Mesendoderm (in vitro differentiated cells): Measurements from ENCODE around the gene SSBP3.

ENCODE experiments used
- DNase-seq: peaks from one replicate; pipeline ENCODE4 v3.0.0; 2013
- H2AK5ac ChIP-seq: 2 replicates; pipeline ENCODE4 v1.6.1; 2013; ENCODE audit warnings: low read length, inconsistent platforms
- H2BK120ac ChIP-seq: 2 replicates; pipeline ENCODE4 v1.6.1; 2013; ENCODE audit warnings: low read depth, mild to moderate bottlenecking, low read length, moderate library complexity, mixed read lengths
- H2BK15ac ChIP-seq: replicated peaks from 2 replicates; pipeline ENCODE4 v1.6.1; 2013; ENCODE audit warnings: low read depth, mild to moderate bottlenecking, moderate library complexity
- H2BK5ac ChIP-seq: 2 replicates; pipeline ENCODE4 v1.6.1; 2013; ENCODE audit warnings: low read length, inconsistent platforms
- H3K18ac ChIP-seq: 2 replicates; pipeline ENCODE4 v1.6.1; 2013; ENCODE audit warnings: mild to moderate bottlenecking, low read length, mixed read lengths
- H3K23ac ChIP-seq: one replicate; pipeline ENCODE4 v1.6.1; 2013; ENCODE audit warnings: low read length
- H3K27ac ChIP-seq: 2 replicates; pipeline ENCODE4 v1.5.1; 2013; ENCODE audit warnings: low read depth, mild to moderate bottlenecking, inconsistent platforms, low read length, moderate library complexity
- H3K27me3 ChIP-seq: 2 replicates; pipeline ENCODE4 v1.6.1; 2013; ENCODE audit warnings: low read length, control low read depth, mild to moderate bottlenecking, inconsistent platforms; ENCODE audit not compliant: insufficient read depth, poor library complexity
- H3K36me3 ChIP-seq: 2 replicates; pipeline ENCODE4 v1.6.1; 2013; ENCODE audit warnings: low read length, inconsistent platforms; ENCODE audit not compliant: control insufficient read depth, insufficient read depth
- H3K4ac ChIP-seq: one replicate; pipeline ENCODE4 v1.6.1; 2013; ENCODE audit warnings: low read depth, mild to moderate bottlenecking, low read length, moderate library complexity
- H3K4me1 ChIP-seq: 2 replicates; pipeline ENCODE4 v1.6.1; 2013; ENCODE audit warnings: low read depth, low read length, inconsistent platforms; ENCODE audit not compliant: control insufficient read depth
- H3K4me2 ChIP-seq: 2 replicates; pipeline ENCODE4 v1.6.1; 2013; ENCODE audit warnings: low read length
- H3K4me3 ChIP-seq: 2 replicates; pipeline ENCODE4 v1.5.1; 2013; ENCODE audit warnings: mild to moderate bottlenecking, low read length
- H3K56ac ChIP-seq: one replicate; pipeline ENCODE4 v1.6.1; 2013; ENCODE audit warnings: low read length
- H3K79me1 ChIP-seq: 2 replicates; pipeline ENCODE4 v1.6.1; 2013; ENCODE audit warnings: low read length, inconsistent platforms
- H3K79me2 ChIP-seq: 2 replicates; pipeline ENCODE4 v1.6.1; 2013; ENCODE audit warnings: mild to moderate bottlenecking, low read length; ENCODE audit not compliant: control insufficient read depth, insufficient read depth
- H3K9ac ChIP-seq: 2 replicates; pipeline ENCODE4 v1.6.1; 2013; ENCODE audit warnings: low read length, inconsistent platforms
- H4K5ac ChIP-seq: one replicate; pipeline ENCODE4 v1.6.1; 2013; ENCODE audit warnings: low read length
- H4K8ac ChIP-seq: one replicate; pipeline ENCODE4 v1.6.1; 2013; ENCODE audit warnings: low read depth, mild to moderate bottlenecking, control low read depth, low read length, moderate library complexity
- WGBS: extraction: QIAGEN DNeasy Blood & Tissue Kit; methylation state at CpG from one replicate; pipeline ENCODE4 v1.1.7; 2013; ENCODE audit warnings: low lambda C conversion rate, missing lambda C conversion rate; ENCODE audit not compliant: insufficient coverage; ENCODE audit errors: extremely low coverage; 5-methylcytosine and 5-hydroxymethylcytosine counted together

The SSBP3 gene

DNA sequence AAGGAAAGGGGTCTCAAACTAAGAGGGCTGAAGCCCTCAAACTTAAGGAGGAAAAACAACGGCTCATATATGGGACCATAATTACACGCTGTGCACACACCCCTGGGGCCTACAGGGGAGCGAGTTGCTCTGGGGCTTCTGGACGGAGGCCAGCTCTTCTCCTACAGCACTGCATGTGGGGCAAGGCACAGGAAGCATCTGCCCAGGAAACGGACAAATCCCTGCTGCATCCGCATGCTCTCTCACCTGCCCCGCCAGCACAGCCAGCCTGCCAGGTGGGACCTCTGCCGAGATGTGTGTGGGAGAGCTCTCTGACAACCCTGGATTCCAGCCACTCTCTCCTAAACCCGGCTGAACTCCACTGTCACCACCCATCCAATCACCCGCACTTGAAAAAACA lies 152.1 kb downstream of the SSBP3 start:
- no peak overlapping the region for H2BK120ac ChIP-seq
- H2AK5ac ChIP-seq = no peak overlapping the region
- no peak overlapping the region for H3K18ac ChIP-seq
- H3K4me2 ChIP-seq = no peak overlapping the region
- H3K27me3 ChIP-seq = no peaks in the 10 kb centered on the region
- no peak overlapping the region for H3K23ac ChIP-seq
- H3K4me3 ChIP-seq = no peak overlapping the region
- H3K79me2 ChIP-seq = peaks cover 5% of the 10 kb centered on the region
- no peak overlapping the region for H3K9ac ChIP-seq
- H3K79me1 ChIP-seq = peaks cover 12% of the 10 kb centered on the region
- no peak overlapping the region for H3K56ac ChIP-seq
- H2BK5ac ChIP-seq = no peak overlapping the region
- H3K4me1 ChIP-seq = no peaks in the 10 kb centered on the region
- no CpG with 5 or more reads among the region's 10 CpGs for WGBS
- no peak for DNase-seq
- H2BK15ac ChIP-seq = no peak overlapping the region
- H3K4ac ChIP-seq = no peak overlapping the region
- no peak overlapping the region for H4K8ac ChIP-seq
- no peak overlapping the region for H4K5ac ChIP-seq
- peaks cover 9% of the 10 kb centered on the region for H3K36me3 ChIP-seq
- H3K27ac ChIP-seq = no peak overlapping the region

DNA sequence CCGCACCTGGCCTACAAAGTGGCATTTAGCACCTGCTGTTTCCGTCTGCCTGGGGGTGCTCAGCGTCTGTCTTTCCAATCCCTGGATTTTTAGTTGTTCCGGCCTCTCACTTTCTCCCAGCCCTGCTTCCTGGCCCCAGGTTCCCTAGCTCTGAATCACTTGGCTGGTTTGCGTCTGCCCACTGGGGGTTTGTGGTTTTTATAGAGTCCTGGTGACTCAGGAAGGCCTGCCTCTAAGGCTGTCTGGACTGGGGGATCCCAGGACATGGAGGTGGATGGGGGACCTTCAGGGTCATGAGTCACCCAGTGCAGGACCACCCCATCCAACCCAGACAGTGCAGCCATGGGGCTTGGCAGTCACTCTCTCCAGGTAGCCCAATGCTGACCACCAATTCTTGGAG lies 152.7 kb downstream of the SSBP3 start:
- H3K4me2 ChIP-seq = no peak overlapping the region
- DNase-seq = peak; percentile 23
- no peak overlapping the region for H2BK15ac ChIP-seq
- H2BK120ac ChIP-seq = no peak overlapping the region
- peaks cover 9% of the 10 kb centered on the region for H3K36me3 ChIP-seq
- H3K27ac ChIP-seq = peak overlapping the region; percentile 7
- no peaks in the 10 kb centered on the region for H3K27me3 ChIP-seq
- H3K4ac ChIP-seq = no peak overlapping the region
- H3K4me3 ChIP-seq = no peak overlapping the region
- no peak overlapping the region for H2AK5ac ChIP-seq
- H4K5ac ChIP-seq = no peak overlapping the region
- H3K9ac ChIP-seq = no peak overlapping the region
- H3K18ac ChIP-seq = no peak overlapping the region
- H4K8ac ChIP-seq = no peak overlapping the region
- no peaks in the 10 kb centered on the region for H3K4me1 ChIP-seq
- H2BK5ac ChIP-seq = no peak overlapping the region
- no CpG with 5 or more reads among the region's 5 CpGs for WGBS
- H3K23ac ChIP-seq = no peak overlapping the region
- H3K79me1 ChIP-seq = peaks cover 12% of the 10 kb centered on the region
- H3K56ac ChIP-seq = no peak overlapping the region
- H3K79me2 ChIP-seq = peaks cover 5% of the 10 kb centered on the region

DNA sequence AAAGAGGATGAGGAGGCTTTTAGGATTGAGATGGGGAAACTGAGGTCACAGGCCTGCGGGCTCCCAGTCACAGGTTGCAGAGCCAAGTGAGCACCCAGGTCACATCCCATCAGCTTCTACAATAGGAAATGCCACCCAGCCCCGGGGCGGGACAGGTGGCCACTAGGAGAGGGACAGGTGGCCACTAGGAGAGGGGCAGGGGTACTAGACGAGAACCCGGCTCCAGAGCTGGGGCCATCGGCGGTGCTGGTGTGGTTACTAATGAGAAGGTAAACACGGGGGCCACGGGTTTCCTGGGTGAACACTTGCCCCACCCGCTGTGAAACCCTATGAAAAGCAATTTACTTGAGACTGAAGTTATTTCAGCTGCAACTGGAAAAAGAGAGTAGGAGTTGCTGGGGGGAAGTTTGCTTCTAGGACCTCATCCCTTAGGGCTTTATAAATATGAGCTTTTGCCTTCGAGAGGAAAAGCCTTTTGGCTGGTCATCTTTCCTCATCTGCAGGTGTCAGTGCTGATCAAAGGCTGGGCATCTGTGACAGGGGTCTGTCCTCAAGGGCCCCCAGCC lies 153.7 kb downstream of the SSBP3 start:
- Histone ChIP-seq H3K27me3 (no peaks in the 10 kb centered on the region), H2BK120ac (no peak overlapping the region), H3K4me1 (no peaks in the 10 kb centered on the region), H3K4me2 (no peak overlapping the region), H2BK15ac (no peak overlapping the region), H3K18ac (no peak overlapping the region), H3K56ac (no peak overlapping the region), H3K27ac (no peak overlapping the region), H3K79me2 (peaks cover 5% of the 10 kb centered on the region), H3K79me1 (peaks cover 10% of the 10 kb centered on the region), H3K4me3 (no peak overlapping the region), H2AK5ac (no peak overlapping the region), H3K23ac (no peak overlapping the region), H3K9ac (no peak overlapping the region), H4K5ac (no peak overlapping the region), H3K4ac (no peak overlapping the region), H4K8ac (no peak overlapping the region), H3K36me3 (peaks cover 8% of the 10 kb centered on the region), H2BK5ac (no peak overlapping the region)
- WGBS = no CpG with 5 or more reads among the region's 11 CpGs
- no peak for DNase-seq

DNA sequence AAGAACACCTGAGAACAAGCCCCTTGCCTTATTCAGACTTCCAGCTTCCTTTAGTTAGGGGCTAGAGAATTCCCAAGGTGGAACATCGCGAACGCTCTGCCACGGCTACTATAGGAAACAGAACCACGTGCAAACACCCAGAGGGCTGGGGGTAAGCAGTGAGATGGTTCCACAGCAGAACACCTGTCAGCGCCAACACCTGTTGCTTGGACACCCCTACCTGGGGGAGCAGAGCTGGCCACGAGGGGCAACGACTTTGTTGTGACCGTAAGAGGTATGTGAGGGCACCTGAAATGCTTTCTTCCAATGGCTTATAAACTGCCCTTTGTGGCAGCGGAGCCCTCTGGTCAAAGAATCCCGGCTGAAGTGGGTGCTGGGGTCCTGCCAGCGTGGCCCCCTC lies 155.5 kb downstream of the SSBP3 start:
- no peak overlapping the region for H3K9ac ChIP-seq
- no peak overlapping the region for H3K4ac ChIP-seq
- H3K79me2 ChIP-seq = no peaks in the 10 kb centered on the region
- no peak overlapping the region for H2AK5ac ChIP-seq
- DNase-seq = no peak
- no peak overlapping the region for H3K56ac ChIP-seq
- no peak overlapping the region for H3K4me2 ChIP-seq
- no peak overlapping the region for H3K18ac ChIP-seq
- H2BK15ac ChIP-seq = no peak overlapping the region
- peaks cover 4% of the 10 kb centered on the region for H3K79me1 ChIP-seq
- H4K8ac ChIP-seq = no peak overlapping the region
- no peaks in the 10 kb centered on the region for H3K27me3 ChIP-seq
- H3K23ac ChIP-seq = no peak overlapping the region
- H2BK120ac ChIP-seq = no peak overlapping the region
- H3K4me1 ChIP-seq = no peaks in the 10 kb centered on the region
- H2BK5ac ChIP-seq = no peak overlapping the region
- H3K4me3 ChIP-seq = no peak overlapping the region
- no CpG with 5 or more reads among the region's 12 CpGs for WGBS
- no peak overlapping the region for H4K5ac ChIP-seq
- peaks cover 8% of the 10 kb centered on the region for H3K36me3 ChIP-seq
- H3K27ac ChIP-seq = no peak overlapping the region

DNA sequence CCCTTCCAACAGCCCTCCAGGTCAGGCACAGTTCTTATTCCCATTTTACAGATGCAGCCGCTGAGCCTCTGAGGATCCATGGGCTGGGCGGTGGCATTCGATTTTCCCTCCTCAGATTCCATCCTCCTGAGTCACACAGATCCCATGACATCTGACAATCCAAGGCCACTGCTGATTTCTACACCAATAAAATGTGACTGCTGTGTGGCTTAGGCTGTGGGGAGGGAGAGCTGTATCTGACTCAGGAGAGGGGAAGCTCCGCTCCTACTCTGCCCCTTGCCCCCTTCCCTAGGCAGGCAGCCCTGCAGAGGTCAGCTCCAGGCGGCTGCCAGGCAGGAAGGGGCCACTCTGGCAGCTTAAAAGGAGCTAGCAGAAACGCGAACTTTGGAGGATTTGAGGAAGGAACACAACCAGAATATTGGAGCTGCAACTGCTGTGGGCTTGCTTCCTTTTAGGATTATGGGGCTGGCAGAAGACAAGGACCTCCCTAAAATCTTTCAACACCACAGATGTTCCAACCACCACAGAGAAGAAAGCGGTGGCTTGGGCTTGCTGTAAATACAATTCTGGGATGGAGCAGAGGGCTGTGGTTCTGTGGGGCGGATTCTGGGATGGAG lies 156.3 kb downstream of the SSBP3 start:
- H3K23ac ChIP-seq = no peak overlapping the region
- no peaks in the 10 kb centered on the region for H3K27me3 ChIP-seq
- H2BK5ac ChIP-seq = no peak overlapping the region
- peaks cover 10% of the 10 kb centered on the region for H3K36me3 ChIP-seq
- H3K27ac ChIP-seq = no peak overlapping the region
- H3K4ac ChIP-seq = no peak overlapping the region
- H3K4me1 ChIP-seq = no peaks in the 10 kb centered on the region
- no peak overlapping the region for H3K4me2 ChIP-seq
- no peaks in the 10 kb centered on the region for H3K79me2 ChIP-seq
- H3K4me3 ChIP-seq = no peak overlapping the region
- H2AK5ac ChIP-seq = no peak overlapping the region
- peaks cover 4% of the 10 kb centered on the region for H3K79me1 ChIP-seq
- H3K18ac ChIP-seq = no peak overlapping the region
- H2BK120ac ChIP-seq = no peak overlapping the region
- no peak overlapping the region for H3K9ac ChIP-seq
- no peak overlapping the region for H4K5ac ChIP-seq
- no peak overlapping the region for H2BK15ac ChIP-seq
- DNase-seq = peak; percentile 91
- no peak overlapping the region for H4K8ac ChIP-seq
- H3K56ac ChIP-seq = no peak overlapping the region
- no CpG with 5 or more reads among the region's 9 CpGs for WGBS

DNA sequence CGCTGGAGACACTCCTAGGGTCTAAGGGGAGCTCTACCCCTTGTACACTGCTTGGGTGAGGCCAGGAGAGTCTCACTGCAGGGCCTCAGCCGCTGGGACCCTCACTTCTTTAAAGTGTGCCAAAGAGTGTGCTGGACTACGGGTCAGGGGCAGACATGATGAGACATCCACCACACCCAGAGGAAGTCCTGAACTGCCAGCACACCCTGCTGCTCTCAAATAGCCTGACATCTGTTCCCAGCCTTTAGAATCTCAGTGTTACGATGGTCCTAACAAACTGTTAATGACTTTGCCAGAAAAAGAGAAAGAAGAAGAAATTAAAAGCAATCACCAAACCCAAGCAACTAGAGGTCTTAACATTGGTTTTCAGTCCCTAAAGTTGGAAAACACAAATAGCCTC lies 157.2 kb downstream of the SSBP3 start:
- Histone ChIP-seq H3K23ac (no peak overlapping the region), H3K36me3 (peaks cover 13% of the 10 kb centered on the region), H2BK120ac (no peak overlapping the region), H2BK5ac (no peak overlapping the region), H3K4me2 (no peak overlapping the region), H3K4me3 (no peak overlapping the region), H3K79me2 (no peaks in the 10 kb centered on the region), H4K5ac (no peak overlapping the region), H3K4me1 (no peaks in the 10 kb centered on the region), H4K8ac (no peak overlapping the region), H3K27me3 (no peaks in the 10 kb centered on the region), H3K4ac (no peak overlapping the region), H3K79me1 (peaks cover 2% of the 10 kb centered on the region), H3K27ac (no peak overlapping the region), H3K9ac (no peak overlapping the region), H2BK15ac (no peak overlapping the region), H3K56ac (no peak overlapping the region), H2AK5ac (no peak overlapping the region), H3K18ac (no peak overlapping the region)
- no peak for DNase-seq
- WGBS = no CpG with 5 or more reads among the region's 4 CpGs
